ENCODE measurements around the gene CYP4B1.
"Not testable (repeated sequence)": the region's sequence is repeated elsewhere in the genome, so short reads cannot be mapped to it uniquely, and the experiment has no call there.

Gene CYP4B1

DNA sequence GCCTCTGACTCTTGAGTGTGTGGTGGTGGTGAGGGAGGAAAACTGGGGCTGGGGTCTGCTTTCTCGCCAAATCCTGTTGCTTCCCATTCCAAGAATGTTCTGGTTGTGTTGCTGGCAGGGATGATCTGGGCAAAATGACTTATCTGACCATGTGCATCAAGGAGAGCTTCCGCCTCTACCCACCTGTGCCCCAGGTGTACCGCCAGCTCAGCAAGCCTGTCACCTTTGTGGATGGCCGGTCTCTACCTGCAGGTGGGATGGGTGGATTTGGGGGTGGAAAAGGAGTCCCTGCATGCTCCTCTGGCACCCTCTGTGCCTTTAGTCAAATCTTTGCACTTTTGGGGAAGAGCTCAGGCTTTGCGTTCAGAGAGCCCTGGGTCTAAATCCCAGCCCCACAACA lies 18.1 kb downstream of the CYP4B1 start:
- DNase-seq, result no peak

DNA sequence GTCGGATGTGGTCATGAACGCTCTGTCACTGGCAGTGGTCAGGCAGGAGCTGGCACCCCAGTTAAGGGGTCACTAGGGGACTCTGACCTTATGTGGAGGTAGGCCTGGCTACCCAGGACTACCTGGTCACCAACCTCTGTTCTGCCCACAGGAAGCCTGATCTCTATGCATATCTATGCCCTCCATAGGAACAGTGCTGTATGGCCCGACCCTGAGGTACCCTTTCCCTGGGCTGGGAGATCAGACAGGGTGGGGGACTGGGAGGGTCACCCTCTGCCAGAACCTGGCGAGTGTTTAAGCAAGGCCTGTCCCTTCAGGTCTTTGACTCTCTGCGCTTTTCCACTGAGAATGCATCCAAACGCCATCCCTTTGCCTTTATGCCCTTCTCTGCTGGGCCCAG lies 19.0 kb downstream of the CYP4B1 start:
- no peak for DNase-seq

DNA sequence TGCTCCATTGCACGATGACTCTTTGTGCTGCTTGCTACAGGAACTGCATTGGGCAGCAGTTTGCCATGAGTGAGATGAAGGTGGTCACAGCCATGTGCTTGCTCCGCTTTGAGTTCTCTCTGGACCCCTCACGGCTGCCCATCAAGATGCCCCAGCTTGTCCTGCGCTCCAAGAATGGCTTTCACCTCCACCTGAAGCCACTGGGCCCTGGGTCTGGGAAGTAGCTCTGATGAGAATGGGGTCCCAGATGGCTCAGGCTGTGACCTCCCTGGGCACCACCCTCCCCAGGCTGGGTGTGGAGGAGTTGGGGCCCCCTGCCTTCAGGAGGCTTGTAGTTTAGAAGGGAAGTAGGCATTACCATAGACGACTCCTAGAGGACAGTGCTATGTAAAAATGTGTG lies 19.7 kb downstream of the CYP4B1 start:
- no peak for DNase-seq

- DNase-seq, result no peak
These were observed 20.5 kb downstream of the CYP4B1 start for GRCh38 chr1:46819335-46819734.

DNA sequence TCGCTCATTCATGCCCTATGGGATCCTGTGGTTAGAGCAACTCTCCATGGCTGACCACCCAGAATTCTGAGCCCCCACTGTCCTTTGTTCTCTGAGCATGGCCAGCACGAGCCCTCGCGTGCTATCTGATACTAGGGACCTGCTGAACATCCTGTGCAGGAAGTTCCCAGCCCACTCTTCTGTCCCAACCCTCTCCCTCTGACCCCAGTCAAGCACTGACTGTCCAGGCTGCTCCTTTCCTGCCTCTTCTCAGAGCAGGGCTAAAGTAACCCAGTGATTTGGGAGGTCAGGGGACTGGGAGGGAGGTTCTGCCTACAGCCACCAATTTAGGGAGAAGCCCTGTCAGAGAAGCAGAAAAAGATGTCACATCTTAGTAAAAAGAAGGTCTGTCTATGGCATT lies 21.2 kb downstream of the CYP4B1 start:
- DNase-seq, result no peak

DNA sequence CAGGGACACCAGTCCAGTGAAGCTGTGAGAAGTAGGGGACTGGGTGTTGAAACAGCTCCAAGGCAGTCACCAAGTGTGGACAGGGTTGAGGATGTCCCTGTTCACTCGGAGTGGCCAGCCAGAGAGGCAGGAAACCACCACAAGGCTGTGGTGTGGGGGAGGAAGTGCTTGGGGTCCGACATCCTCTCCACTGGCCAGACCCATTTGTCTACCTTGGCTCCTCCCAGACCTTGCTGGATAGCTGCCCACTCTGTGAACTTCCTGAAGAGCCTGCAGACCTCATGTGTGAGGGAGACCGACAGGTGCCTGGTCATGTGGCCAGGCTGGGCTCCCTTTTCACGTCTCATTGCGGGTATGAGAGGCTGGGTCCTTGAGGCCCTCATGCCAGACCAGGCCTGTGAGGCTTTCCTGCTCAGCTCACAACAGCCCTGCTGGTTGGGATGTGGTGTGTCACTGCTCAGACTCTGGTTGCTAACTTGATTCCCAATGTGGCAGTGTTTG lies 21.8 kb downstream of the CYP4B1 start:
- DNase-seq, result no peak

- no peak for DNase-seq
These were observed 23.5 kb downstream of the CYP4B1 start for GRCh38 chr1:46822248-46822826.

- no peak for DNase-seq
These were observed 24.3 kb downstream of the CYP4B1 start for GRCh38 chr1:46823151-46823550.

- DNase-seq, result not testable (repeated sequence)
These were observed 28.0 kb downstream of the CYP4B1 start for GRCh38 chr1:46826892-46827291.

GRCh38 chr1:46830665-46831322 lies 31.9 kb downstream of the CYP4B1 start:
- DNase-seq, result no peak

DNA sequence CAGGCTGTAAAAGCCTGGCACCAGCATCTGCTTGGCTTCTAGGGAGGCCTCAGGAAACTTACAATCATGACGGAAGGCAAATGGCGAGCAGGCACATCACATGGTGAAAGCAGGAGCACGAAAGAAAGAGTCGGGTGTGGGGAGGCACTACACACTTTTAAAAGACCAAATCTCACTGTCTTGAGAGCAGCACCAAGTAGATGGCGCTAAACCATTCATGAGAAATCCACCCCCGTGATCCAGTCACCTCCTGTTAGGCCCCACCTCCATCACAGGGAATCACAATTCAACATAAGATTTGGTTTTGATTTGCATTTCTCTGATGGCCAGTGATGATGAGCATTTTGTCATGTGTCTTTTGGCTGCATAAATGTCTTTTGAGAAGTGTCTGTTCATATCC lies 36.6 kb downstream of the CYP4B1 start:
- not testable (repeated sequence) for DNase-seq

DNA sequence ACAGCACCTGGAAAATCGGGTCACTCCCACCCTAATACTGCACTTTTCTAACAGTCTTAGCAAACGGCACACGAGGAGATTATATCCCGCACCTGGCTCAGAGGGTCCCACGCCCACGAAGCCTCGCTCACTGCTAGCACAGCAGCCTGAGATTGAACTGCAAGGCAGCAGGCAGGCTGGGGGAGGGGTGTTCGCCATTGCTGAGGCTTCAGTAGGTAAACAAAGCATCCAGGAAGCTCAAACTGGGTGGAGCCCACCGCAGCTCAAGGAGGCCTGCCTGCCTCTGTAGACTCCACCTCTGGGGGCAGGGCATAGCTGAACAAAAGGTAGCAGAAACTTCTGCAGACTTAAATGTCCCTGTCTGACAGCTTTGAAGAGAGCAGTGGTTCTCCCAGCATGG lies 47.5 kb downstream of the CYP4B1 start:
- not testable (repeated sequence) for DNase-seq

DNA sequence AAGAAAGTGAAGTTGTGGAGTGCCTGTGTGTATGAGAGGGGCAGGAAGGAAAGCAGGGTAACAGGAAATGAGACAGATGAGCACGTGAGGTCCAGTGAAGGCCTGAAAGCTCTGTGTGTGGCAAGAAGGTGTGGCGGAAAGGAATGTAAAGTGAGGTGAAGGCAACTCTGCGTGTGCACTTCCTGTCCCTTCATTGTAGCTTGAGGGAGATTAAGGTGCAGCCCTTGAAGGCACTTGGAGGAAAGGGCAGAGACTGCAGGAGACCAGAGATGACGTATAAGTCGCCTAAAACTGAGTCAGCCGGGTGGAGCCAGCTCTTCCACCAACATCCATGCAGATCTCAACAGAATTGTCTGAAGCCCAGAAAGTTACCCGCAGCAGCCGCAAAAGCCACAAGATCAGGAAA lies 58.8 kb downstream of the CYP4B1 start:
- DNase-seq, result not testable (repeated sequence)

DNA sequence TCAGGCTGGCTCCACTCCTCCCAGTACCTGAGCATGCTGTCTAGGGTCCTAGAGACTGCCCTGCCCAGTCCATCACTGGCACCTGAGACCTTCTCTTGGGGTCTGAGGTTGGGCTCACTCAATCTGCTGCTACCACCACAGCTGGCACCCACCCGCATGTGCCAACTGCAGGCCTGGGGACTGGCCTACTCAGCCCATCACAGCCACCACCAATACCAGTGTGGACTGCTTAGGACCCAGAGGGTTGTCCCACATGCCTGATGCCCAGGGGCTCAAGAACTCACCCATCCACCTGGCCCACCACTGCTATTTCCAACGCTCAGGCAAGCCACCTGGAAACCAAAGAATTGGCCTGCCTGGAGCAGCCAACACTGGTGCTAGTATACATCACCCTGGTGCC lies 63.5 kb downstream of the CYP4B1 start:
- DNase-seq, result no peak
